ENCODE data around the gene WBP2NL. TPM values are rescaled to one million over a fixed set of nuclear protein-coding genes. Genes with fewer than 3 reads are reported as not detected.
"Not testable (repeated sequence)": the region's sequence is repeated elsewhere in the genome, so short reads cannot be mapped to it uniquely, and the experiment has no call there.

WBP2NL gene, protein sequence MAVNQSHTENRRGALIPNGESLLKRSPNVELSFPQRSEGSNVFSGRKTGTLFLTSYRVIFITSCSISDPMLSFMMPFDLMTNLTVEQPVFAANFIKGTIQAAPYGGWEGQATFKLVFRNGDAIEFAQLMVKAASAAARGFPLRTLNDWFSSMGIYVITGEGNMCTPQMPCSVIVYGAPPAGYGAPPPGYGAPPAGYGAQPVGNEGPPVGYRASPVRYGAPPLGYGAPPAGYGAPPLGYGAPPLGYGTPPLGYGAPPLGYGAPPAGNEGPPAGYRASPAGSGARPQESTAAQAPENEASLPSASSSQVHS
- 10.1 and 10.4 TPM in 2 replicates for total RNA-seq
- total RNA-seq (2013): 2.1 TPM
- 1.6 and 3.2 TPM in 2 replicates for polyA plus RNA-seq
- 0.77 and 2.3 TPM in 2 replicates for polyA minus RNA-seq

- Histone ChIP-seq H3K36me3 (replicated peaks in 1 of 2; ENCODE audit: control extremely low read depth in 1 of 2, control insufficient read depth in 1 of 2, extremely low read depth in 1 of 2, insufficient read depth in 2 of 2, low read length in 1 of 2) (no peaks in the 10 kb centered on the region), H3K27ac (ENCODE audit: low read length in 2 of 2) (peak within 1 kb of the TSS; percentile 72 to 81), H3K27me3 (replicated peaks in 1 of 4; ENCODE audit: control extremely low read depth in 1 of 4, control insufficient read depth in 3 of 4, insufficient read depth in 4 of 4, low read length in 3 of 4) (peaks cover 0 to 10% (median 3%) of the 10 kb centered on the region in 4 experiments), H2AFZ (ENCODE audit: insufficient read depth, low read depth, low read length, poor library complexity, severe bottlenecking) (peak within 1 kb of the TSS; percentile 94), H3K9me3 (ENCODE audit: control extremely low read depth in 1 of 3, control insufficient read depth in 2 of 3, insufficient read depth in 1 of 3, low read length in 2 of 3) (peaks cover 0 to 9% (median 0%) of the 10 kb centered on the region in 3 donors), H3K79me2 (ENCODE audit: control insufficient read depth, insufficient read depth, low read length) (no peaks in the 10 kb centered on the region), H4K20me1 (ENCODE audit: control insufficient read depth, insufficient read depth, low read length, poor library complexity, severe bottlenecking) (no peaks in the 10 kb centered on the region), H3K9ac (ENCODE audit: low read length) (peak within 1 kb of the TSS; percentile 85), H3K4me3 (ENCODE audit: control extremely low read depth in 1 of 5, extremely low read depth in 1 of 5, insufficient read depth in 1 of 5, low read depth in 2 of 5, low read length in 4 of 5) (peak within 1 kb of the TSS; percentile 36 to 88 (median 76)), H3K4me2 (replicated peaks; ENCODE audit: low read depth, low read length, poor library complexity, severe bottlenecking) (peak within 1 kb of the TSS; percentile 73), H3K4me1 (ENCODE audit: control insufficient read depth in 2 of 2, insufficient read depth in 2 of 2, low read length in 2 of 2) (peaks cover 15 to 23% of the 10 kb centered on the region in 2 donors)
- POLR2A ChIA-PET: interaction anchor here (0.6 to 1.9 kb wide), 14 partner anchors 11 to 529 kb away, joined by 3 to 17 read pairs (median 6); partner anchors contain the start of genes ACO2, NDUFA6 and SMDT1
- peak within 1 kb of the TSS; percentile 99 for H3K27ac Mint-ChIP-seq
- TF ChIP-seq EZH2 (IDR thresholded peaks at IDR 0.05; ENCODE audit: borderline replicate concordance, insufficient read depth, low read depth, low read length, poor library complexity, severe bottlenecking): no peak
- no peak for TF ChIP-seq CTCF (IDR thresholded peaks at IDR 0.05)
- CTCF ChIA-PET: interaction anchor here (0.6 to 1.8 kb wide), 3 partner anchors 73 to 378 kb away, joined by 6 to 8 read pairs (median 6); partner anchors contain the start of gene NDUFA6
- WGBS (ENCODE audit: insufficient coverage): 43% methylated on average over 66 of the region's 71 CpGs
- H3K9me3 Mint-ChIP-seq (ENCODE audit: insufficient read depth): no peaks in the 10 kb centered on the region
- intact Hi-C loops (cut with micrococcal nuclease): loop anchor here (1.0 to 2.0 kb wide), 4 partner anchors 51 to 166 kb away; partner anchors contain the start of genes CENPM, NAGA, NDUFA6 and SREBF2
- ATAC-seq (ENCODE audit: low read depth) (peak; percentile 100), DNase-seq (peak; percentile 95)
- peak within 1 kb of the TSS; percentile 99 for H3K4me3 Mint-ChIP-seq
- H3K4me1 Mint-ChIP-seq: peaks cover 25% of the 10 kb centered on the region
- H3K27me3 Mint-ChIP-seq: no peaks in the 10 kb centered on the region
Measured at GRCh38 chr22:41998361-41999261, at the start of gene WBP2NL. WBP2NL (plus strand) TSS chr22:41998788; CDS start chr22:41998819, 31 bp downstream.

- H3K36me3 ChIP-seq (replicated peaks in 1 of 2; ENCODE audit: control extremely low read depth in 1 of 2, control insufficient read depth in 1 of 2, extremely low read depth in 1 of 2, insufficient read depth in 2 of 2, low read length in 1 of 2); H3K4me3 ChIP-seq (ENCODE audit: control extremely low read depth in 1 of 5, extremely low read depth in 1 of 5, insufficient read depth in 1 of 5, low read depth in 2 of 5, low read length in 4 of 5); H3K9ac ChIP-seq (ENCODE audit: low read length); intact Hi-C loops (cut with micrococcal nuclease); H3K79me2 ChIP-seq (ENCODE audit: control insufficient read depth, insufficient read depth, low read length); H3K27ac ChIP-seq (ENCODE audit: low read length in 2 of 2); H2AFZ ChIP-seq (ENCODE audit: insufficient read depth, low read depth, low read length, poor library complexity, severe bottlenecking); ATAC-seq (ENCODE audit: low read depth); H4K20me1 ChIP-seq (ENCODE audit: control insufficient read depth, insufficient read depth, low read length, poor library complexity, severe bottlenecking); H3K9me3 ChIP-seq (ENCODE audit: control extremely low read depth in 1 of 3, control insufficient read depth in 2 of 3, insufficient read depth in 1 of 3, low read length in 2 of 3); H3K9me3 Mint-ChIP-seq (ENCODE audit: insufficient read depth); H3K27me3 Mint-ChIP-seq; DNase-seq; H3K4me2 ChIP-seq (replicated peaks; ENCODE audit: low read depth, low read length, poor library complexity, severe bottlenecking): not testable (repeated sequence)
- peaks cover 0 to 10% (median 0%) of the 10 kb centered on the region in 4 experiments for H3K27me3 ChIP-seq (replicated peaks in 1 of 4; ENCODE audit: control extremely low read depth in 1 of 4, control insufficient read depth in 3 of 4, insufficient read depth in 4 of 4, low read length in 3 of 4)
- Mint-ChIP-seq H3K4me1 (peaks cover 53% of the 10 kb centered on the region), H3K27ac (peak overlapping the region; percentile 77), H3K4me3 (peak overlapping the region; percentile 43)
- peaks cover 28 to 61% of the 10 kb centered on the region in 2 donors for H3K4me1 ChIP-seq (ENCODE audit: control insufficient read depth in 2 of 2, insufficient read depth in 2 of 2, low read length in 2 of 2)
- ChIA-PET POLR2A (interaction anchor here (1.0 to 1.7 kb wide), 2 partner anchors 8 to 27 kb away, joined by 4 to 11 read pairs; no protein-coding TSS in a partner anchor), CTCF (interaction anchor here (1.1 to 6.1 kb wide), 6 partner anchors 8 to 250 kb away, joined by 3 to 53 read pairs (median 4); partner anchors contain the start of genes MEI1 and NDUFA6)
- WGBS (ENCODE audit: insufficient coverage): 90% methylated on average over 5 of the region's 8 CpGs
Measured at GRCh38 chr22:41948928-41949296, 49.7 kb upstream of the WBP2NL start.

Data from B cell (primary cell).